GM23338 (cell line): ENCODE data around the gene ULK3.

ENCODE experiments used
- CREB1 ChIP-seq: fragments of 250-450 bp; sonication (Bioruptor Pico); IDR thresholded peaks from 2 replicates; pipeline ENCODE4 v1.5.0; 2020; ENCODE audit warnings: low read depth, mild to moderate bottlenecking, moderate library complexity
- CTCF ChIP-seq, 2 experiments: fragments of 200-600 bp in 1 of 2; sonication (generic) in 1 of 2; conservative IDR thresholded peaks; 2 replicates each; pipeline versions ENCODE4 v1.5.1 to v1.6.1; 2016 to 2017; ENCODE audit warnings: antibody characterized with exemption in 2 of 2, low read depth in 2 of 2, mild to moderate bottlenecking in 2 of 2, moderate library complexity in 1 of 2
- EZH2phosphoT487 ChIP-seq: fragments of 200-600 bp; sonication (generic); IDR thresholded peaks from one replicate; pipeline ENCODE4 v1.8.1; 2018; ENCODE audit warnings: antibody characterized with exemption; ENCODE audit not compliant: unreplicated experiment
- JUNB ChIP-seq: IDR thresholded peaks from one replicate; pipeline ENCODE4 v1.6.1; 2016; ENCODE audit warnings: antibody characterized with exemption; ENCODE audit not compliant: unreplicated experiment
- NANOG ChIP-seq: IDR thresholded peaks from 2 replicates; pipeline ENCODE4 v1.6.1; 2016; ENCODE audit warnings: antibody characterized with exemption, borderline replicate concordance

DNA sequence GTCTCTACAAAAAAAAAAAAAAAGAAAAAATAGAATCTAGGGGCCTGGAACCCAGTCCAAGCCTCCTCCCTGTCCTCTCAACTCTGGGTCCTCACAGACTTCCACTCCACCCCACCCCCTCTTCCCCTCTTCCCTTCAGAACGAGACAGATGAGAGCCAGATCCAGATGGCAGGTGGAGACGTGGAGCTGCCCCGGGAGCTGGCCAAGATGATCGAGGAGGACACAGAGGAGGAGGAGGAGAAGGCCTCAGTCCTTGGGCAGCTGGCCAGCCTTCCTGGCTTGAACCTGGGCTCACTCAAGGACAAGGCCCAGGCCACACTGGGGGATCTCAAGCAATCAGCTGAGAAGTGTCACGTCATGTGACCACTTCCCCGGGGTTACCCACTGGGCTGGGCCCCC, 13.0 kb downstream of the ULK3 start:
- TF ChIP-seq NANOG (no peak), CTCF (conservative IDR thresholded peaks at IDR 0.05; ENCODE audit: low read depth in 2 of 2) (no peak), EZH2phosphoT487 (no peak), CREB1 (CRISPR knock-in tag) (no peak), JUNB (no peak)
